Activated CD4-positive, alpha-beta T cell treated with anti-CD3 and anti-CD28 coated beads, Interleukin-2, Interleukin-6, amounts not matched to agents 100 ng/mL and 50 ng/mL, durations not matched to agents 16 hours and 8 hours (primary cell): Measurements from ENCODE around the gene CANT1.
"Not testable (repeated sequence)": the region's sequence is repeated elsewhere in the genome, so short reads cannot be mapped to it uniquely, and the experiment has no call there.

ENCODE experiments used
- DNase-seq: peaks from one replicate; pipeline ENCODE4 v3.0.0-alpha.2; 2020

CANT1 gene

GRCh38 chr17:78974635-78975591, 34.7 kb downstream of the CANT1 start:
- DNase-seq, result peak; percentile 42

GRCh38 chr17:78973792-78974520, 35.6 kb downstream of the CANT1 start:
- DNase-seq, result no peak

- no peak for DNase-seq
Measured at GRCh38 chr17:78973196-78973595, 36.4 kb downstream of the CANT1 start.

- DNase-seq, result no peak
Measured at GRCh38 chr17:78972507-78973105, 37.0 kb downstream of the CANT1 start.

GRCh38 chr17:78971756-78972506, 37.6 kb downstream of the CANT1 start:
- DNase-seq, result no peak

- peak; percentile 80 for DNase-seq
Measured at GRCh38 chr17:78970834-78971755, 38.5 kb downstream of the CANT1 start.

- DNase-seq, result no peak
Measured at GRCh38 chr17:78969865-78970264, 39.7 kb downstream of the CANT1 start.

GRCh38 chr17:78967782-78968362, 41.7 kb downstream of the CANT1 start:
- no peak for DNase-seq

- no peak for DNase-seq
Measured at GRCh38 chr17:78966910-78967600, 42.5 kb downstream of the CANT1 start.

GRCh38 chr17:78966123-78966813, 43.3 kb downstream of the CANT1 start:
- DNase-seq, result no peak

- no peak for DNase-seq
Measured at GRCh38 chr17:78965491-78965924, 44.1 kb downstream of the CANT1 start.

GRCh38 chr17:78963378-78963777, 46.2 kb downstream of the CANT1 start:
- no peak for DNase-seq

- DNase-seq, result not testable (repeated sequence)
Measured at GRCh38 chr17:78962984-78963348, 46.6 kb downstream of the CANT1 start.

- DNase-seq, result no peak
Measured at GRCh38 chr17:78962345-78962983, 47.1 kb downstream of the CANT1 start.

- DNase-seq, result no peak
Measured at GRCh38 chr17:78961571-78961970, 48.0 kb downstream of the CANT1 start.

- DNase-seq, result no peak
Measured at GRCh38 chr17:78960928-78961327, 48.6 kb downstream of the CANT1 start.

GRCh38 chr17:78959803-78960202, 49.8 kb downstream of the CANT1 start:
- no peak for DNase-seq

- DNase-seq, result no peak
Measured at GRCh38 chr17:78958641-78959127, 50.9 kb downstream of the CANT1 start.

- DNase-seq, result no peak
Measured at GRCh38 chr17:78957128-78957527, 52.4 kb downstream of the CANT1 start.
